Measurements from ENCODE around the gene DBNDD1. TPM values are rescaled to one million over a fixed set of nuclear protein-coding genes. Genes with fewer than 3 reads are reported as not detected.
A peak's percentile ranks its signal among the peaks of the same experiment; 100 is the strongest.

The DBNDD1 gene
- total RNA-seq, 1 experiment from 2014 or later = 60.2 TPM

DNA sequence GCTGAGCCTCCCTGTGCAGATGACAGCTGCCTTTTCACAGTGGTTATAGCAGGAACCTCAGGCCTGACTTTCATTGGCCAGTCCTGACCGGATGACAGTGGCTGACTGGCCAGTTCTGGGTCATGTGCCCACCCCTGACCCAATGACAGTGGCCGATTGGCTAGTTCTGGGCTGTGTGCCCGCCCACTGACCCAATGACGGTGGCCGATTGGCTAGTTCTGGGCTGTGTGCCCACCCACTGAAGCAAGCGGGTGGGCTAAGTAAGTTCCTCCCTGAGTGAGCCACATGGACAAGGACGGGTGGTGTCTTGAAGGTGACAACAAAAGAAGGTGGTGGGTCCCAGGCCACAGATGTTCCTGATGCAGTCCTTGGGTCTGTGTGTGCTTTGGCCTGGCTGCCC, 61.2 kb downstream of the DBNDD1 start:
- POLR2A ChIA-PET = no interaction called here
- no peaks in the 10 kb centered on the region for H4K20me1 ChIP-seq (ENCODE audit: insufficient read depth)
- no peak overlapping the region for H3K9ac ChIP-seq (ENCODE audit: low read length)
- H3K4me3 ChIP-seq (replicated peaks in 1 of 2; ENCODE audit: low read depth in 1 of 2, low read length in 2 of 2) = no peak overlapping the region
- H3K27ac ChIP-seq (ENCODE audit: low read depth, low read length) = no peak overlapping the region
- H2AFZ ChIP-seq (ENCODE audit: low read depth, low read length, poor library complexity, severe bottlenecking) = no peak overlapping the region
- H3K9me2 ChIP-seq (ENCODE audit: insufficient read depth) = no peaks in the 10 kb centered on the region
- CTCF ChIA-PET = no interaction called here
- no TSS peak for BruUV-seq (replicated peaks)
- TF ChIP-seq SRF (IDR thresholded peaks at IDR 0.05; ENCODE audit: low read depth) = no peak
- TF ChIP-seq REST (IDR thresholded peaks at IDR 0.05; ENCODE audit: low read depth) = no peak
- peak; percentile 76 for TF ChIP-seq SP1 (IDR thresholded peaks at IDR 0.05; ENCODE audit: low read depth)
- H3K4me2 ChIP-seq (ENCODE audit: low read length) = no peak overlapping the region
- H3K9me3 ChIP-seq (ENCODE audit: control insufficient read depth in 1 of 2, insufficient read depth in 1 of 2, low read depth in 1 of 2, low read length in 2 of 2) = no peaks in the 10 kb centered on the region
- H3K4me1 ChIP-seq (ENCODE audit: control insufficient read depth in 1 of 2, insufficient read depth in 2 of 2, low read length in 2 of 2) = no peaks in the 10 kb centered on the region
- peak; percentile 40 for DNase-seq (ENCODE audit: low read depth, low spot score)
- no peaks in the 10 kb centered on the region for H3K27me3 ChIP-seq (ENCODE audit: insufficient read depth, low read length)
- RAD21 ChIA-PET (ENCODE audit: low non-redundant PET in 1 of 2, low total read pairs in 2 of 2, uncharacterized antibody in 2 of 2, unreplicated experiment in 2 of 2) = no interaction called here
- peaks cover 17 to 33% of the 10 kb centered on the region in 2 experiments; a peak in 3 of 4 replicates for H3K36me3 ChIP-seq (ENCODE audit: control insufficient read depth in 1 of 2, insufficient read depth in 2 of 2, low read length in 2 of 2)
- peak; percentile 93 for ATAC-seq
- H3K79me2 ChIP-seq (ENCODE audit: insufficient read depth, low read length) = peaks cover 13% of the 10 kb centered on the region; the same call in 1 of the 2 replicates
- intact Hi-C loops (cut with micrococcal nuclease) = loop anchor here (1.0 kb wide), 1 partner anchor 28 kb away; no protein-coding TSS in a partner anchor

DNA sequence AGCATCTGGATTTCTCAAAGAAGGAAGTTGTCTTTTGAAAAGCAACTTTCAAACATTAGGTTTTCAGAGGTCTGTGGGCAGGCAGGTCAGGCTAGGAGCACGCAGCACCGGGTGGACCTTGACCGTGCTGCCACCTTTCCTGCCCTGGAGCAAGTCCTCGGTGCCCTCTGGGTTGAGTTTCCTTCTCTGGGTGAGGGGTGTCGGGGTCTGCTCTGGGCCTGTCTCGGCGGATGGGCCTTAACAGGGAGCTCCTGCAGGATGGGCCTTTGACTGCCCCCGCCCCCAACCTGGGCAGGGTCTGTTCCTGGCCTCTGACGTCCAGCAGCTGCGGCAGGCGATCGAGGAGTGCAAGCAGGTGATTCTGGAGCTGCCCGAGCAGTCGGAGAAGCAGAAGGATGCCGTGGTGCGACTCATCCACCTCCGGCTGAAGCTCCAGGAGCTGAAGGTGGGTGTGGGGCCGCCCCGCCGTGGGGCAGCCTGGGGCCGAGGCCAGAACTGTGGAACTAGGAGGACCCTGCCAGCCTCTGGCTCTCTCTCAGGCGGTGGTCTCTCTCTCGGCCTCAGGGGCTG, 62.0 kb downstream of the DBNDD1 start:
- H3K9me2 ChIP-seq (ENCODE audit: insufficient read depth) = no peaks in the 10 kb centered on the region
- H3K9me3 ChIP-seq (ENCODE audit: control insufficient read depth in 1 of 2, insufficient read depth in 1 of 2, low read depth in 1 of 2, low read length in 2 of 2) = no peaks in the 10 kb centered on the region
- H3K79me2 ChIP-seq (ENCODE audit: insufficient read depth, low read length) = peaks cover 19% of the 10 kb centered on the region
- POLR2A ChIA-PET = no interaction called here
- ATAC-seq (no peak), DNase-seq (ENCODE audit: low read depth, low spot score) (no peak)
- no peaks in the 10 kb centered on the region for H4K20me1 ChIP-seq (ENCODE audit: insufficient read depth)
- intact Hi-C loops (cut with micrococcal nuclease) = no loop called here
- H3K27me3 ChIP-seq (ENCODE audit: insufficient read depth, low read length) = no peaks in the 10 kb centered on the region
- RAD21 ChIA-PET (ENCODE audit: low non-redundant PET in 1 of 2, low total read pairs in 2 of 2, uncharacterized antibody in 2 of 2, unreplicated experiment in 2 of 2) = no interaction called here
- no TSS peak for BruUV-seq (replicated peaks)
- no peak overlapping the region for H3K27ac ChIP-seq (ENCODE audit: low read depth, low read length)
- H3K4me1 ChIP-seq (ENCODE audit: control insufficient read depth in 1 of 2, insufficient read depth in 2 of 2, low read length in 2 of 2) = no peaks in the 10 kb centered on the region
- H3K4me3 ChIP-seq (replicated peaks in 1 of 2; ENCODE audit: low read depth in 1 of 2, low read length in 2 of 2) = no peak overlapping the region
- no peak overlapping the region for H3K9ac ChIP-seq (ENCODE audit: low read length)
- H2AFZ ChIP-seq (ENCODE audit: low read depth, low read length, poor library complexity, severe bottlenecking) = no peak overlapping the region
- CTCF ChIA-PET = no interaction called here
- no peak overlapping the region for H3K4me2 ChIP-seq (ENCODE audit: low read length)
- TF ChIP-seq, protein P1, sequence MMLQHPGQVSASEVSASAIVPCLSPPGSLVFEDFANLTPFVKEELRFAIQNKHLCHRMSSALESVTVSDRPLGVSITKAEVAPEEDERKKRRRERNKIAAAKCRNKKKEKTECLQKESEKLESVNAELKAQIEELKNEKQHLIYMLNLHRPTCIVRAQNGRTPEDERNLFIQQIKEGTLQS (IDR thresholded peaks at IDR 0.05) = no peak
- TF ChIP-seq CTCF (IDR thresholded peaks at IDR 0.05 in 2 of 3, conservative IDR thresholded peaks at IDR 0.05 in 1 of 3; ENCODE audit: borderline replicate concordance in 1 of 3, insufficient read depth in 1 of 3, low read depth in 2 of 3, low read length in 2 of 3) = no peak
- TF ChIP-seq CBX3 (IDR thresholded peaks at IDR 0.05; ENCODE audit: low read depth) = no peak
- TF ChIP-seq POLR2A (IDR thresholded peaks at IDR 0.05; ENCODE audit: borderline replicate concordance, extremely low read depth, insufficient read depth, insufficient read length) = no peak
- H3K36me3 ChIP-seq (ENCODE audit: control insufficient read depth in 1 of 2, insufficient read depth in 2 of 2, low read length in 2 of 2) = peaks cover 17 to 33% of the 10 kb centered on the region in 2 experiments; a peak in 3 of 4 replicates
